AG04450 (cell line): ENCODE data around the gene MS4A18. TPM values are rescaled to one million over a fixed set of nuclear protein-coding genes. Genes with fewer than 3 reads are reported as not detected.
"Not testable (repeated sequence)": the region's sequence is repeated elsewhere in the genome, so short reads cannot be mapped to it uniquely, and the experiment has no call there.

ENCODE experiments used
- CTCF ChIA-PET: fragments of 300-600, 350-600 bp; formaldehyde crosslinking; extraction: SDS; loops from one replicate; lab custom pipeline; 2022; ENCODE audit warnings: antibody characterized with exemption, inconsistent platforms; lab: Charles Lee
- POLR2A ChIA-PET: fragments of 350-600 bp; formaldehyde crosslinking; extraction: SDS; loops from one replicate; lab custom pipeline; 2021; ENCODE audit warnings: antibody characterized with exemption, inconsistent platforms; lab: Yijun Ruan, JAX
- DNase-seq: peaks from one replicate; pipeline ENCODE4 v3.0.0-alpha.2; 2011; ENCODE audit warnings: low read depth, low spot score
- H3K27ac ChIP-seq: one replicate; pipeline ENCODE4 v1.5.1; 2012; ENCODE audit warnings: low read depth, low read length, control low read depth
- H3K27me3 ChIP-seq: one replicate; pipeline ENCODE4 v1.6.0; 2012; ENCODE audit warnings: low read length; ENCODE audit not compliant: control insufficient read depth, insufficient read depth
- H3K4me3 ChIP-seq: 2 replicates; pipeline ENCODE4 v1.5.1; 2011; ENCODE audit warnings: mild to moderate bottlenecking, low read depth, low read length, control low read depth
- H3K9me3 ChIP-seq: 2 replicates; pipeline ENCODE4 v1.5.1; 2012; ENCODE audit warnings: low read length; ENCODE audit not compliant: control insufficient read depth, insufficient read depth
- polyA plus RNA-seq: library from polyadenylated mRNA; depleted of rRNA; stranded (reverse); fragments of >200 nt; gene quantifications from 2 replicates; pipeline ENCODE4 v1.2.3, GENCODE V29; 2011
- TF ChIP-seq, protein P1 (sequence below): IDR thresholded peaks from 2 replicates; pipeline ENCODE4 v1.5.1; 2011; ENCODE audit warnings: low read depth, low read length, control low read depth, inconsistent platforms

Gene MS4A18
- polyA plus RNA-seq, 1 experiment, result not detected

GRCh38 chr11:60753309-60753708 is 28.8 kb downstream of the MS4A18 start:
- peaks cover 2% of the 10 kb centered on the region; the same call in 1 of the 2 replicates for H3K9me3 ChIP-seq
- no peak overlapping the region for H3K4me3 ChIP-seq
- CTCF ChIA-PET, result interaction anchor here (1.2 kb wide), 1 partner anchor 10 kb away, joined by 4 read pairs; no protein-coding TSS in a partner anchor
- DNase-seq, result no peak
- POLR2A ChIA-PET, result no interaction called here
- H3K27me3 ChIP-seq, result no peaks in the 10 kb centered on the region
- no peak overlapping the region for H3K27ac ChIP-seq
- TF ChIP-seq, protein P1, sequence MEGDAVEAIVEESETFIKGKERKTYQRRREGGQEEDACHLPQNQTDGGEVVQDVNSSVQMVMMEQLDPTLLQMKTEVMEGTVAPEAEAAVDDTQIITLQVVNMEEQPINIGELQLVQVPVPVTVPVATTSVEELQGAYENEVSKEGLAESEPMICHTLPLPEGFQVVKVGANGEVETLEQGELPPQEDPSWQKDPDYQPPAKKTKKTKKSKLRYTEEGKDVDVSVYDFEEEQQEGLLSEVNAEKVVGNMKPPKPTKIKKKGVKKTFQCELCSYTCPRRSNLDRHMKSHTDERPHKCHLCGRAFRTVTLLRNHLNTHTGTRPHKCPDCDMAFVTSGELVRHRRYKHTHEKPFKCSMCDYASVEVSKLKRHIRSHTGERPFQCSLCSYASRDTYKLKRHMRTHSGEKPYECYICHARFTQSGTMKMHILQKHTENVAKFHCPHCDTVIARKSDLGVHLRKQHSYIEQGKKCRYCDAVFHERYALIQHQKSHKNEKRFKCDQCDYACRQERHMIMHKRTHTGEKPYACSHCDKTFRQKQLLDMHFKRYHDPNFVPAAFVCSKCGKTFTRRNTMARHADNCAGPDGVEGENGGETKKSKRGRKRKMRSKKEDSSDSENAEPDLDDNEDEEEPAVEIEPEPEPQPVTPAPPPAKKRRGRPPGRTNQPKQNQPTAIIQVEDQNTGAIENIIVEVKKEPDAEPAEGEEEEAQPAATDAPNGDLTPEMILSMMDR, result no peak

DNA sequence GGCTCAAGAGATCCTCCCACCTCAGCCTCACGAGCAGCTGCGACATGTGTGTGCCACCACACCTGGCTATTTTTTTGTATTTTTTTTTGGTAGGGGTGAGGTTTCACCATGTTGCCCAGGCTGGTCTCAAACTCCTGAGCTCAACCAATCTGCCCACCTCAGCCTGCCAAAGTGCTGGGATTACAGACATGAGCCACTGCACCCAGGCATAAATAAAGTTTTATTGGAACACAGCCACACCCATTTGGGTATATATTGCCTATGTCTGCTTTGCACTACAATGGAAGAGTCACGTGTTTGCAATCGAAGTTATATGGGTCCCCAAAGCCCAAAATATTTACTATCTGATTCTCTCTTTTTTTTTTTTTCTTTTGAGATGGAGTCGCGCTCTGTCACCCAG is 30.4 kb downstream of the MS4A18 start:
- TF ChIP-seq, protein P1, result no peak
- POLR2A ChIA-PET, result no interaction called here
- CTCF ChIA-PET, result no interaction called here

DNA sequence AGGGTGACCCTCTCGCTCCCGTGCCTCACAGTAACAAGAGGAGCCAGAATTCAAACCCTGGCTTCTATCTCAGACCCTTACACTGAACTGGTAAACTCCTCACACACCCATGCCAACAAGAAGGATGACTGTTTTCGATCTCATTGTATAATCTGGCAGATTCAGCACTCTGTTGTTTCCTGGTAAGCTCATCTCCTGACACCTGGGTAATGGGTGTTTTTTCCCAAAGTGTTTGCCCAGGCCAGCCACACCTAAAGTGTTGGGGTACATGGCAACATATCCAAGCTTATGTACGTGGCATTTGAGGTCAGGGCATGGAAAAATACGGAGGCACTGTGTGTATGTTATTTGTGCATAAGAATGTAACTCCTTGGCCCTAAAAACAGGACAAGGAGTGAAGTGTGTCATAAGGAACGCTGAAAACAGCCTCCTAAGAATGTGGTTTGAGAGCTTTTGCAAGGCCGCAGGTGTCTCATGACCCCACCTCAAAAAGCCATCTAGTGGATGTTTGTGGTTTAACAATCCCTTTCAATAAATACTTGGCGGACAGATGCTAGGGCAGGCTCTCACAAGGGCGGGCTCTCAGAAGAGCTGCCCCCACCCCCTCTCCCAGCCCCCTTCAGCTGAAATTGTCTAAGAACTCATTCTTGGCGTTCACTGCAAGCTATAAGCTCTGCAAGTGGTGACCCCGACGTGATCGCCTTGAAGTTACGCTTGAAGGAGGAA is 31.9 kb downstream of the MS4A18 start, which contains the start of gene MS4A15:
Gene MS4A15, plus strand, starts transcription at position 561 of the 726 bp plus-strand sequence. CDS start 6,867 bp downstream, outside the sequence.
- no peak for DNase-seq

More for the DNA sequence above, 30.4 kb downstream of the MS4A18 start:
- Histone ChIP-seq H3K9me3 (no peaks in the 10 kb centered on the region), H3K4me3 (no peak overlapping the region), H3K27me3 (no peaks in the 10 kb centered on the region), H3K27ac (no peak overlapping the region)
- DNase-seq, result no peak

DNA sequence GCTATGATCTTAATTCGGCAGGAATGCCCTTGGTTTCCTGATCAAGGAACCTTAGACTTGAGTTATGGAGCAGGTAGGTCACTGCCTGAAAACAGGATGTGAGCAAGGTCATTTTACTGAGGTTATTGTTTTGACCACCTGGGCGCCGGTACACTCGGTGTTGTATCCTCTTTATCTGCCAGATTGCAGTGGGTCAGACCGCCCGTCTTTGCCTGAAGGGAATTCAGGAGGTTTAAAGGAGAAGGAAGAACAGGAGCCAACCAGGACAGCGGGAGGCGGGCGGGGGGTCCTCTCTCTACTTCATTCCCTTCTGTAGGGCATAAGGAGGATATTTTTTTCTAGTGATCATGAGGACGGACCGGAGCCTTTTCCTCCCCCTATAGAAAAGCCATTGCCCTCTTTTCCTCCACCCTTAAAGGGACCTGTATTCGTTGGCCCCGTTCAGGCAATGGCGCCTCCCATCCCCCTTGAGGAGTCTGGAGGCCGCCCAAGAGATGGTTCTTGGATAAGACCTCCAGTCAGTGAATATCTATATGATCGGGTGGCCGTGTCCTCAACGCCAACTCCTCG is 32.8 kb downstream of the MS4A18 start:
- DNase-seq, result no peak
- ChIA-PET POLR2A (no interaction called here), CTCF (interaction anchor here (0.6 to 1.2 kb wide), 2 partner anchors 12 to 18 kb away, joined by 5 to 6 read pairs; no protein-coding TSS in a partner anchor)
- H3K27me3 ChIP-seq, result no peaks in the 10 kb centered on the region
- TF ChIP-seq, protein P1, result no peak
- H3K9me3 ChIP-seq, result no peaks in the 10 kb centered on the region
- no peak overlapping the region for H3K4me3 ChIP-seq
- H3K27ac ChIP-seq, result no peak overlapping the region

More for the DNA sequence above, 31.9 kb downstream of the MS4A18 start, which contains the start of gene MS4A15:
- TF ChIP-seq, protein P1, result peak; percentile 26; the same call in 1 of the 2 replicates
- no peaks in the 10 kb centered on the region for H3K9me3 ChIP-seq
- no peak within 1 kb of the TSS for H3K4me3 ChIP-seq
- ChIA-PET POLR2A (no interaction called here), CTCF (interaction anchor here (0.6 to 1.2 kb wide), 4 partner anchors 9 to 20 kb away, joined by 3 to 6 read pairs (median 4); no protein-coding TSS in a partner anchor)
- no peak within 1 kb of the TSS for H3K27ac ChIP-seq
- no peaks in the 10 kb centered on the region for H3K27me3 ChIP-seq

DNA sequence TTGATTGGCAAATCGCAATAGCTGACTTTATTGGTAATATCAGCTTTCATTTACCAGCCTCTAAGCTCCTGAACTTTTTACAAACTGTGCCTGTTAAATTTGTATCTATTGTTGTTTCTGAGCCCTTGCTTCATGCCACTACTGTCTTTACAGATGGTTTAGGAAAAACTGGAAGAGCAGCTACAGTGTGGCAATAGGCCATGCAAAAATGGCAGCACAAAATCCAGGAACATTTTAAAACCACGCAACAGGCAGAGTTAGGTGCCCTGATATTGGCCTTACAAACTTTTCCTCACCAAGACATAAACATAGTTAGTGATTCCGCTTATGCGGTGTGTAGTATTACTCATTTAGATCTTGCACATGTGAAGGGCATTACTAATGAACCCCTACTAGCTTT is 34.2 kb downstream of the MS4A18 start:
- CTCF ChIA-PET, result interaction anchor here (0.6 kb wide), 1 partner anchor 15 kb away, joined by 4 read pairs; no protein-coding TSS in a partner anchor
- H3K27me3 ChIP-seq, DNase-seq, H3K9me3 ChIP-seq, POLR2A ChIA-PET, H3K4me3 ChIP-seq, H3K27ac ChIP-seq: not testable (repeated sequence)

GRCh38 chr11:60759438-60760225 is 35.1 kb downstream of the MS4A18 start:
- POLR2A ChIA-PET, H3K27me3 ChIP-seq, H3K27ac ChIP-seq, DNase-seq, H3K9me3 ChIP-seq, H3K4me3 ChIP-seq, CTCF ChIA-PET: not testable (repeated sequence)
